Chondrocyte (in vitro differentiated cells): ENCODE data around the gene PJA1. TPM values are rescaled to one million over a fixed set of nuclear protein-coding genes. Genes with fewer than 3 reads are reported as not detected.

Experiments used
- DNase-seq: peaks from one replicate; pipeline ENCODE4 v3.0.0; 2021; ENCODE audit warnings: mixed read lengths, low spot score
- H3K27ac Mint-ChIP-seq: one replicate; pipeline ENCODE4 v1.8.0; 2021; ENCODE audit warnings: mild to moderate bottlenecking, moderate library complexity, mixed read lengths; ENCODE audit not compliant: unreplicated experiment
- H3K27me3 Mint-ChIP-seq: 2 replicates; pipeline ENCODE4 v1.8.0; 2021; ENCODE audit warnings: low read depth, mixed read lengths
- H3K36me3 Mint-ChIP-seq: 2 replicates; pipeline ENCODE4 v1.8.0; 2021; ENCODE audit warnings: low read depth, mixed read lengths
- H3K4me1 Mint-ChIP-seq: 2 replicates; pipeline ENCODE4 v1.8.0; 2021; ENCODE audit warnings: low read depth, mild to moderate bottlenecking, mixed read lengths
- H3K4me3 Mint-ChIP-seq: one replicate; pipeline ENCODE4 v1.8.0; 2021; ENCODE audit warnings: mild to moderate bottlenecking, moderate library complexity, mixed read lengths; ENCODE audit not compliant: unreplicated experiment
- H3K9me3 Mint-ChIP-seq: 2 replicates; pipeline ENCODE4 v1.8.0; 2021; ENCODE audit warnings: low read depth, mixed read lengths
- CTCF ChIP-seq: fragments of 200-600 bp; sonication (generic); IDR thresholded peaks from 2 replicates; pipeline ENCODE4 v1.5.0; 2021; ENCODE audit warnings: antibody characterized with exemption, mild to moderate bottlenecking, moderate library complexity
- total RNA-seq: library from RNA; stranded (reverse); gene quantifications from 3 replicates; pipeline ENCODE4 v1.2.1, GENCODE V29; 2021

The PJA1 gene
- total RNA-seq, 1 donor from 2014 or later, result 30.1 TPM

DNA sequence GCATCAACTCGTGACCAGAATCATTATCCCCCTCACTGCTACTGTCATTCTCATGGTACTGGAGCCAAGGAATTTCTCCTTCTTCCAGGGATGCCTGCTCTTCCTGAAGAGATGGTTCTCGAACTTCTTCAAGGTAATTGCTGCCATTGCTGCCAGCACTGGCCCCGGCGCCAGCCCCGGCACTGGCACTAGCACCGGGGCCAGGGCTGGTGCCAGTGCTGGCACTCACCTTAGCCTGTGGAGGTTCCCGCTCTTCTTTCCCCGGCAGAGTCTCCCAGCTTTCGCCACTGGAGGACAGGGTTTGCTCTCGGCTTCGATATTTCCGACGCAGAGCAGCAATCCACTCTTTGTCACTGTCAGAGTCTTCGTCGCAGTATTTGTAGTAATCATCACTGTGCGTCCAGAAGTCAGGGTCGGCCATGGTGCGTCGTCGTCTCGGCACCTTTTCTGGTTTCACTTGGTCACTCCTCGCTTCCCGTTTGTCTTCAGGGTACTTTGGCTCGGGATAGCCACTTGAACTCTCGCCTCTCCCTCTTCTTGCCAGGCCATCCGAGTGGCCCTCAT, 3.4 kb downstream of the PJA1 start:
- no peak overlapping the region for H3K4me3 Mint-ChIP-seq
- no peak for DNase-seq
- H3K27me3 Mint-ChIP-seq, result no peaks in the 10 kb centered on the region
- H3K9me3 Mint-ChIP-seq, result peaks cover 2% of the 10 kb centered on the region
- TF ChIP-seq CTCF, result no peak
- H3K36me3 Mint-ChIP-seq, result peaks cover 16% of the 10 kb centered on the region
- peaks cover 27% of the 10 kb centered on the region for H3K4me1 Mint-ChIP-seq
- no peak overlapping the region for H3K27ac Mint-ChIP-seq

DNA sequence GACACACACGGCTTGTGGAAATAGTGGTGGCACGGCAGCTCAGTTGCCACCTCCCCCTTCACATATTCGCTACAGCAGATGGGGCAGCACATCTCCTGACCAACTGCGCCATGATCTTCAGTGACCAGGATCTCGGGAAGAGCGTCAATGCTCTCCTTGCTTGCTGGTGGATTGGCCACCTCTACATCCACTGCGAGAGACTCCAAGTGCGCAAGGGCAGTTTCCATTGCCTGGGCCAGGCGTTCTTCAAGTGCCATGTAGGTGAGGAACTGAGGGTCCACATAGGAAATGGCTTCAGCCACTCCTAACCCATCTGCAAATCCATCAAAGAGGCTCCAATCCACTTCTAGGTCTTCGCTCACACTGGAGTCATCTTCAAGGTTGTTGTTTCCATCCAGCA, 3.9 kb downstream of the PJA1 start:
- DNase-seq, result no peak
- Mint-ChIP-seq H3K27me3 (no peaks in the 10 kb centered on the region), H3K4me1 (peaks cover 27% of the 10 kb centered on the region), H3K27ac (no peak overlapping the region), H3K36me3 (peaks cover 16% of the 10 kb centered on the region), H3K9me3 (peaks cover 2% of the 10 kb centered on the region), H3K4me3 (no peak overlapping the region)
- no peak for TF ChIP-seq CTCF

DNA sequence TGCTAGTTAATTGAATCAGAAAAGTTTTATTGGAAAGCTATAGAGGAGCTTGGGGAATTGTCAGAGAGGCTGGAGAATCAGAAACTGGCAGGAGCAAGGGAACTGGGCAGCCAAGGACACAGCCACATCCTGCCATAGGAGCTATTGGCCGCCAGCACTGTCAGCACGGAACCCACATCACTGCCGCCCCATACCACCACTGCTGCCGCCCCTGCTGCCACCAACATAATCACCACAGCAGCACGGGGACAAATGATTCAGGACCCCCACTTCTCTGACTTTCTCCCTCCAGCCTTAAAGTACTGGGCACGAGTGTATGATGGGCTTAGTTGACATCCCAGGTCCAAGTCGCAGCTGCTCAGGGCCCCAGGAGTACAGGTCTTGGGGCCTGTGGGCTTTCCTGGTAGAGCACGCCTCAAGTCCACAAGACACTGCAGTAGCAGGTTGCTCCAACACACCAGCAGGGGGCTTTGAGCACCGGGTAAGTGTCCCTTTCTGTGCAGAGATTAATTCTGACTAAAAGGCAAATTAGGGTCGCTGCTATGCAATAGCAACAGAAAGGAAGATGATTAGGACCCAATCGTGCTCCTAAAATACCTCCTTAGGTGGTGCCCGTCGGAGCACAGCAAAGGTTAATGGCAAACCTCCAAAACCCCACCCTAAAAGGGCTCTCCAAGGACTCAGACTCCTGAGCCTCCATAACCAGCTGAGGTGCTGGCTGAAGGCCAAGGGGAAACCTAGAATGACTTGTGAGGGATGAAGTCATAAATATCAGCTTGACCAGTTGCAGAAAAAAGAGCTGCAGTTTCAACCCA, 6.9 kb downstream of the PJA1 start:
- Mint-ChIP-seq H3K9me3 (peaks cover 2% of the 10 kb centered on the region), H3K27ac (no peak overlapping the region), H3K36me3 (peaks cover 13% of the 10 kb centered on the region), H3K4me1 (peaks cover 15% of the 10 kb centered on the region), H3K4me3 (no peak overlapping the region), H3K27me3 (no peaks in the 10 kb centered on the region)
- no peak for DNase-seq
- peak; percentile 71 for TF ChIP-seq CTCF

- H3K9me3 Mint-ChIP-seq, result no peaks in the 10 kb centered on the region
- H3K27ac Mint-ChIP-seq, result no peak overlapping the region
- no peak overlapping the region for H3K4me3 Mint-ChIP-seq
- H3K4me1 Mint-ChIP-seq, result peaks cover 10% of the 10 kb centered on the region
- no peak for TF ChIP-seq CTCF
- no peaks in the 10 kb centered on the region for H3K27me3 Mint-ChIP-seq
- peaks cover under 1% of the 10 kb centered on the region for H3K36me3 Mint-ChIP-seq
- no peak for DNase-seq
These were observed 8.6 kb downstream of the PJA1 start for GRCh38 chrX:69156638-69157037.

- Mint-ChIP-seq H3K36me3 (no peaks in the 10 kb centered on the region), H3K27ac (no peak overlapping the region), H3K9me3 (no peaks in the 10 kb centered on the region), H3K27me3 (no peaks in the 10 kb centered on the region), H3K4me1 (peaks cover 10% of the 10 kb centered on the region), H3K4me3 (no peak overlapping the region)
- DNase-seq, result no peak
- TF ChIP-seq CTCF, result no peak
These were observed 9.3 kb downstream of the PJA1 start for GRCh38 chrX:69155786-69156520.
